Frontal cortex (tissue), 4 donors: Measurements from ENCODE around the gene DUSP22. TPM values are rescaled to one million over a fixed set of nuclear protein-coding genes. Genes with fewer than 3 reads are reported as not detected.
A peak's percentile ranks its signal among the peaks of the same experiment; 100 is the strongest.
"Not testable (repeated sequence)": the region's sequence is repeated elsewhere in the genome, so short reads cannot be mapped to it uniquely, and the experiment has no call there.

ENCODE experiments used
- DNase-seq, 2 donors: peaks; one replicate each; pipeline ENCODE4 v3.0.0; 2012; ENCODE audit warnings: low spot score in 2 of 2
- FAIRE-seq: peaks from 2 replicates; lab custom pipeline; 2012; peaks lifted over from hg19 to GRCh38; lab: Jason Lieb, UNC
- total RNA-seq: library from RNA; depleted of rRNA; stranded (reverse); fragments of >200 nt; gene quantifications from one replicate; pipeline ENCODE4 v1.2.3, GENCODE V29; 2014
- donor health status: control.
- donor health status: control.
- donor health status: control.

DUSP22 gene, protein sequence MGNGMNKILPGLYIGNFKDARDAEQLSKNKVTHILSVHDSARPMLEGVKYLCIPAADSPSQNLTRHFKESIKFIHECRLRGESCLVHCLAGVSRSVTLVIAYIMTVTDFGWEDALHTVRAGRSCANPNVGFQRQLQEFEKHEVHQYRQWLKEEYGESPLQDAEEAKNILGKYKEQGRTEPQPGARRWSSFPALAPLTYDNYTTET
- total RNA-seq, result 14.7 TPM

DNA sequence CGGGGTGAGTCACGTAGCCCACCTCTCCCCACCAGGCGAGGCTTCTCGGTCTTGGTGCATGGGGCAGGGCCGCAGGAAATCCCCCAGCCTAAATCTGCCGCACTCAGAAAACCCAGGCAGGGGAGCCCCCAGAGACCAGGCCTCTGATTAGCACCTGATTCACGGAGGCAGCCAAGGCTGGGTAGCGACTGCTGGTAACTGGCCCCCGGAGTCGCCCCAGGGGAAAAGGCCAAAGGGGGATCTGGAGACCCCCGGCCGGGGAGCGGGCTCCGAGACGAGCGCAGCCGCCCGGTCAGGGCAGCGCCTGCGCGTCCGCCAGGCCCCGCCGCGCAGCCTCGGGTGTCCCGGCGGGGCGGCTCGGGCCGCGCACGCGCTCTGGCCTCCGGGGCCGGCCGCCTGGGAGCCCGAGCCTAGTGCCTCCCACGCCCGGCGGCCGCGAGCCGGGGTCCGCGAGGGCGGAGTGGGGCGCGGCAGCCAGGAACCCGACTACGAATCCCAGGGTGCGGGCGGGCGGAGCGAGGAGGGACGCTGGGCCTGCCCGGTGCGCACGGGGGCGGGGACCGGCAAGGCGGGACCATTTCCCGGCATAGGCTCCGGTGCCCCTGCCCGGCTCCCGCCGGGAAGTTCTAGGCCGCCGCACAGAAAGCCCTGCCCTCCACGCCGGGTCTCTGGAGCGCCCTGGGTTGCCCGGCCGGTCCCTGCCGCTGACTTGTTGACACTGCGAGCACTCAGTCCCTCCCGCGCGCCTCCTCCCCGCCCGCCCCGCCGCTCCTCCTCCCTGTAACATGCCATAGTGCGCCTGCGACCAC is at the start of gene DUSP22:
TSS of gene DUSP22 (plus strand) at position 791 of the 809 bp plus-strand sequence. CDS start 53 bp downstream, outside the sequence.
- peak; percentile 94 to 96 for DNase-seq

DNA sequence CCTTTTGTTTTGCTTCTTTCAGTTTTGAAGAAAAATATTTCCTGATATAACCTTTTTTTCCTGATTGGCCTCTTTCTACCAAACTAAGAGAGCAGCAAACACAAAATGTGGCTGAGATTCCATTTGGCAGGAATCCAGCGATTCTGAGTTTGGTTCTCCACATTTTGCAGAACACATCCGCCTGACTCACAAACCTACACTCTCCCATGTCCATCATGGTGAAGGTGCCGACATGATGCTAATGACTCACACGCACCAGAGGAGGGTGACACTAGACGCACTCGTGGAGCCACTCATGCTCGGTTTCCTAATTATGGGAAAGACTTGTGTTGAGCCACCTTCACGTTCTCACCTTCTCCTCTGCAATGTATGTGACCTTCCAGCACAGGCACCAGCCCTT is 45.9 kb upstream of the DUSP22 start:
- no peak for DNase-seq
- no peak for FAIRE-seq

More for the DNA sequence above, at the start of gene DUSP22:
- no peak for FAIRE-seq

DNA sequence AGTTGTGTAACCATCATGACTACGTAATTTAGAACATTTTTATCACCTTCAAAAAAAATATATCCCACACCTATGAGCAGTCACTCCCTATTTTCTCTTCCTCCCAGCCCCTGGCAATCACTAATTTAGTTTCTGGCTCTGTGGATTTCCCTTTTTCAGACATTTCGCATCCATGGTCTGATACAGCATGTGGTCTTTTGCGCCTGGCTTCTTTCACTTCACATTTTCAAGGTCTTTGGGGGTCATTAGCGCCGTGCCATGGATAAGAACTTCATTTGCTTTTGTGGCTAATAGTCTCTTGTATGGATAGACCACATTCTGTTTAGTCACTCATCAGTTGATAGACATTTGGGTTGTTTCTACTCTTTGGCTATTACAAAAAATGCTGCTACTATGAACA is 44.9 kb upstream of the DUSP22 start:
- no peak for FAIRE-seq
- DNase-seq, result no peak

DNA sequence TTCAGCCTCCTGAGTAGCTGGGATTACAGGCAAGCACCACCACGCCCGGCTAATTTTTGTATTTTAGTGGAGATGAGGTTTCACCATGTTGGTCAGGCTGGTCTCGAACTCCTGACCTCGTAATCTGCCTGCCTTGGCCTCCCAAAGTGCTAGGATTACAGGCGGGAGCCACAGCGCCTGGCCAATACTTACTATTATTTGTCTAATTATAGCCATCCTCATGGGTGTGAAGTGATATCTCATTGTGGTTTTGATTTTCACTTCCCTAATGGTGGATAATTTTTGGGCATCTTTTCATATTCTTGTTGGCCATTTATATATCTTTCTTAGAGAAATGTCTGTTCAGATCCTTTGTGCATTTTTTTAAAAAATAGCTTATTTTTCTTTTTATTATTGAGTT is 44.2 kb upstream of the DUSP22 start:
- FAIRE-seq, DNase-seq: not testable (repeated sequence)

DNA sequence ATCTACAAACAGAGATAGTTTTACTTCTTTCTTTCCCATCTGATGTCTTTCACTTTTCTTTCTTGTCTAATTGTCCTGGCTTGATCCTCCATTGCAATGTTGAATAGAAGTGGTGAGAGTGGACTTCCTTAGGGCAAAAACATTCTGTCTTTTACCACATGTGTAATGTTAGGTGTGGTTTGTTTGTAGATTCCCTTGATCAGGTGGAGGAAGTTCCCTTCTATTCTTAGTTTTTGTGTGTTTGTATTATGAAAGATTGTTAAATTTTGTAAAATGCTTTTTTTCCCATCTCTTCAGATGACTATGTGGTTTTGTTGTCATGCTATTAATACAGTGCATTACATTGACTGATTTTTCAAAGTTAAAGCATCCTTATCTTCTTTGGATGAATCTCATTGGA is 41.6 kb upstream of the DUSP22 start:
- FAIRE-seq, result no peak

DNA sequence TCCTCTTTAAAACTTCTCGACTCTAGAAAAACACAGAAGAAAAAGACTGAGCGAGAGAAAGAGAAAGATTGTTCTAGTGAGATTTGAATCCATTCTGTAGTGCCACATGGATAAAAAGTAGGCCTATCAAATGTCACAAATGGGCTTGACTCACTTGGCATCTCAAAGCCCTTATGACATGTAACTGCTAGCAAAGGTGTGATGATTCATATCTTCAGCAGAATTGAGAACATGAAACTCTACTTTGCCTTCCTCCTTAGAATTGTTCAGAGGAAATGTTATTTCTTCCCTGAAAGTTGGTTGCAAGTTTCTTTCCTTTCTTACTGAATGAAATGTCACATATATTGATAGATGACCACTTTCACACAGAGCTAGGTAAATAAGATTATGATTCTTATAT is 40.4 kb upstream of the DUSP22 start:
- FAIRE-seq (no peak), DNase-seq (no peak)

More for the DNA sequence above, 41.6 kb upstream of the DUSP22 start:
- DNase-seq, result no peak

DNA sequence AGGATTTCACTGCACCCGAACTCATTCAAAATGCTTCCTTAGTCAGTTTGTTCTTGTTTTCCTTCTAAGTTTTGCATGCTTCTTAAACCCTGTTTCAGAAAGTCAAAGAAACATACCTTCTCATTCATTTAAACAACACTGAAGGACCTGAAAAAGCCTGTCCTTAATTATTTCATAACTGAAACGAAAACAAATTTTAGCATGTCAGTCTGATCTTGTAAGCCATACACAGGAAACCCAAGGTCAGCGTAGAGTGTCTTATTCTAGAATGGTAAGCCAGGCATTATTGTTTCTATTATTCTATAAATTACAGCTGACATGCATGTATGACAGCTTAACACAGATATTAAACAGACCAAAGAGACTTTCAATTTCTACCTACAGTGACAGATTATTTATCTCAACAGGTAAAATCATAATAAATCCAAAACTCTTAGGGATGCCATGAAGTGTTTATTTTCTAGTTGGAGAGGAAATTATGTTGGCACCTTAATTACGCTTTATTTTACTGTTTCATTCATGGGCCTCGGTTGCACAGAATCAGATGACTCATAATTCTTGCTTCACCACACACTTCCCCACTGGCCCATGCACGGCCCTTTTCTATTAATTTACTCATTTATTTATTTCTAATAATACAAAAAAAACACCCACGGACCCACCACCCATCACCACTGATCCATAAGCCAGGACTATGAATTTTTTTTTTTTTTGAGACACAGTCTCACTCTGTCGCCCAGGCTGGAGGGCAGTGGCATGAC is 39.3 kb upstream of the DUSP22 start:
- DNase-seq (no peak), FAIRE-seq (no peak)

DNA sequence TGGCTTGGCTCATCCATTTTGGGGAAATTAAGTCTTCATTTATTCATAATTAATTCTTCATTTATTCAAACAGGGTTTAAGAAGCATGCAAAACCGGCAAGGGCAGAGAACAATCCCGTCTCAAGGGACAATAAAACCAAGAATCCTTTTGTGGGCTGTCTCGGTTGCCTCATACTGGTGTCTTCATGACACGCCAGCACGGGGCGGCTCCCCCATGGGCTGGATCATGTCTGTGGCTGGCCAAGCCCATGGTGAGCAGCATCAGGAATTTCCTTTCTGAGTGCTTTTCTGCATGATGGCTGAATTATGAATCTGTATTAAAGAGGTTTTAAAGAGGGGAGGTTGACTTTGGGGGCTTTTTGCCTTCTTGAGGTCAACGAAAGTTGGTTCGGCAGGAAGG is 38.3 kb upstream of the DUSP22 start:
- DNase-seq (no peak), FAIRE-seq (no peak)

DNA sequence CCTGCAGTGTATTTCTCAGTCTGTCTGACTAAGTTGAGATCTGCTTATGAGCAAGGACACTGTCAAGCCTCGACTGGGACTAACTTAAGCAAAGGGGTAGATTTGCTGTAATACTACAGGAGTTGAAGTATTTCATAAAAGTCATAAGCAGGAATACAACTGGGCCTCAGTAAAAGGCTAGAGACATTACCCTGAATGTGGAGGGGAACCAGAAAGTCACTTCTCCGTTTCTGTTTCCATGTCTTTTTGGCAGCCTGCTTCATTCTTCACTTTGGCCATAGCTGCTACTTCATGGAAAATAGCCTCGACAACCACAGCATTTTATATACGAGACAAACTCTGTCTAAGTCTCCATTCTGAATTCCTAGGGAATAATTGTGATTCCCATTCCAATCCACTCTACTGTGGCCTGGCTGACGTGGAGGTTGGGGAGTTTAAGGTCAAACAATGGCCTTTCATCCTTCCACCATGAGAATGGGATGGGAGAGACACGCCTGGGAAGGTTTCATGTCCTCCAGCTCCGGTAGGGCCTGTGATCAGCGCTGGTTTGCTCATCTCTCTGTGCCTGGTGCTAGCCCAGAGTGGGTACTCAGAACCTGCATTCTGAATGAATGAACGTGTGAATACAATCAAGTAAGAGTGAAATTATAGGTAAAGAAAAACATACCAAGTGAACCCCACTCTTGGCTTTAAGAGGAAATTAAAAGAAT is 37.1 kb upstream of the DUSP22 start:
- no peak for FAIRE-seq
- no peak for DNase-seq

DNA sequence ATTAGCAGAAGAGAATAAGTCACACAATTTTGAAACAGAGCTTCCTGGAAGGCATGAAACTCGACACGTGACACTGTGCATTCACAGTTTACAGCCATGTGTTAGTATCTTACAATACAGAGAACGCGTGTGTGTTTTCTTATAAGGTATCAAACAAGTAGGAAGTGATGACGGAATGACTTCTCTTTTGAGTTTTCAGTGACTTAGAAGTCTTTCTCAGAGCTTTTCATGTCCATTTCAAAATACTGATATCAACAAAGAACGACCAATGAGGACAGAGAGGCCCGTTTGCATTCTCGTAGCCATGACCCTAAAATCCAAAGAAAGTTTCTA is 36.6 kb upstream of the DUSP22 start:
- DNase-seq, result no peak
- no peak for FAIRE-seq

DNA sequence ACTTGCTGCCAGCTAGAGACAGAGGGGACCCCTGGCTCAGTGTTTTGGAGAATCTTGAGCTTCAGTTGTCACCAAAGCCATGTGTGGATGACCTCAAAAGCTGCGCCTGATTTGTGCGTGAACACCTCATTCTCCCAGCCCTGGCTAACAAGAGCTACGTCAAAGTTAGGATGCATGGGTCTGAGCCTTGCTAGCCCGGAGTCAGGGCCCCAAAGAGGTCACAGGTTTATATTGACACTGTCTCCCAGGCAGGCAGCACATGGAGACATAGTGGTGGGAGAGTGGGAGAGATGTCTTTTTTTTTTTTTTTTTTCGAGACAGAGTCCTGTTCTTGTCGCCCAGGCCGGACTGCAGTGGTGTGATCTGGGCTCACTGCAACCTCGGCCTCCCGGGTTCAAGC is 36.1 kb upstream of the DUSP22 start:
- no peak for FAIRE-seq
- DNase-seq, result no peak

DNA sequence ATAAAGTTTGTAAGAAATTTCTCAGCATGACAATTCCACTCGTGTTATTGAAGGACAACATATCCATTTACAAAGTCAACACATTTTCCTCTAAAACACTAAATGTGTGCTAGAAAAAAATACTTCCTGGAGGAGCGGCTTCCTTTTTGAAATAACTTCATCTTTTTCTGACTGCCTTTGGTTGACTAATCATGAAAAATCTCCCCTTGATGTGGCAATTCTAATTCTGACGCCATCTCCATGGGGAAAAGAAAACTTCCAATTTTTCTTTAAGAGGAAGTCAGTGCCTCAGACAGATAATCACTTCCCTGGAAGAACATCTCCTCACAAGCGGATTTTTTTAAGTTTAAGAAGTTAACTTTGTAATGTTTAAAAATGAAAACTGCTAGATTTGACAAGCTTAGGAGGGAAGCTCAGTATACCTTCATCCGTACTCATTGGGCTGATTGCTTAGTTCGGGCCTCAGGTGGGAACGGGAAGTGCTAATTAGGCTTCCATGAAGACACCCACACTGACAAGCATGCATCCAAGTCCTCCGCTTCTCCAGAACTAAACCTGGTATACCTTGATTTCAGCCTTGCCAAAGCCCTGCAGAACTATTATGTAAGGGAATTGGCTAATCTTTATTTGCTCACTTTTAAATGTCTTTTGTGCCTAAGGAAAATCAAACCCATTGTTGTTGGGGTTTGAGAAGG is 35.1 kb upstream of the DUSP22 start:
- FAIRE-seq (no peak), DNase-seq (no peak)

DNA sequence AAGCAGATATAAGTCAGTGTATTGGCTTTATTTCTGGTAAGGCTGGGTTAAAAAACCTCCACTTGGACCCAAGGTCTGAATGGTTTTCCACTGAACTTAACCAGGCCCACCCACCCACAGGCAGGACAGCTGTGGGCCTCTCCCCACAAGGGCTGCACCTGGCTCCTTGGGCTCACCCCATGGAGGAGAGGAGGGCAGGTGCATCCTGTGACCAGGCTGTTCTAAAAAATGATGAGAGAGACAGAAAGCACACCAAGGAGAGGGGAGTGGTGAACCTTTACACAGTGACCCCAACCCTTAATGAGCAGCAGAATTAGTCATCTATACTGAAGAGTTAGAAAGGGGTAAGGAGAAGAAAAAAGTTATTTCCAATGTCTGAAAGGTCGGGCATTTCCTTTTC is 34.5 kb upstream of the DUSP22 start:
- DNase-seq (no peak), FAIRE-seq (no peak)

DNA sequence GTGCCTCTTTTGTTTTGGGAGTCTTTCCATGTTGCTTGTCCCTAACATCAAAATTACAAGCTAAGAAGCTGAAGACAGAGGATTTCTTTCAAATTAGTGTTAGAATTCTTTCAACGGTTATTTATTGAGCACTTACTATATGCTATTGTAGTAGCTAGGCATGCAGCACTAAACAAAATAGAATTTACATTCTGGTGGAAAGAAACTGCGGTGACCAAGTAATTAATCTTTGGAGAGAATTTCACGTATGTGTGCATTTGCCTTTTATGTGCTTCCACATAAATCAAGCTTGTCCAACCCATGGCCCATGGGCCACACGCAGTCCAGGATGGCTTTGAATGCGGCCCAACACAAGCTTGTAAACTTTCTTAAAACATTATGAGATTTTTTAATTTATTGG is 33.0 kb upstream of the DUSP22 start:
- FAIRE-seq (no peak), DNase-seq (no peak)

DNA sequence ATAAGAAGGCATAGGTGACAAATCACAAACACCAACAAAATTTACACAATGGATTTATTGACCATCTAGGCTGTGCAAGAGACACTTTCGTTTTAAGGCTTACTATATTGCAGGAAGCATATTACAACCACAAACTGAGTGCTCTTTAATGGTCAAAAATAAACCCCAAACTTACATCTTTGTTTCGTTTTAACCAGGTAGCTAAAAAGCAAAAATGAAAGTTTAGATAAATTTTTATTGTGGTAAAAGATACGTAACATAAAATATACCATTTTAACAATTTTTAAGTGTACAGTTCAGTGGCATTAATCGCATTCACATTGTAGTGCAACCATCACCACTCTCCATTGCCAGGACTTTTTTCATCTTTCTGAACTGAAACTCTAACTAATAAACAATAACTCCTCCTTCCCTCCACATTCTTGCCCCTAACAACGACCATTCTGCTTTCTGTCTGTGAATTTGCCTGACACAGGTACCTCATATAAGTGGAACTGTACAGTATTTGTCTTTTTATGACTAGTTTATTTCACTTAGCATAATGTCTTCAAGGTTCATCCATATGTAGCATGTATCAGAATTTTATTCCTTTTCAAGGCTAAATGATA is 32.3 kb upstream of the DUSP22 start:
- FAIRE-seq (no peak), DNase-seq (no peak)

DNA sequence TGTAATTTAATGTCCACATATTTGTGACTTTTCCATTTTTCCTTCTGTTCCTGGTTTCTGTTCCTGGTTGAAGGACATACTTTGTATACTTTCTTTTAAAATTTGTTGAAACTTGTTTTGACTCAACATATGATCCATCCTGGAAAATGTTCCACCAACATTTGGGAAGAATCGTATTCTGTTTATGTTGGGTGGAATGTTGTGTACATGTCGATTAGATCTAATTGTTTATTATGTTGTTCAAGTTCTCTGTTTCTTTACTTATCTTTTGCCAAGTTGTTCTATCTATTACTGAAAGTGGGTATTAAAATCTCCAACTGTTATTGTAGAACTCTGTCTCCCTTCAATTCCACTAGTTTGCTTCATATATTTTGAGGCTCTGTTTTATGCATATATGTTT is 27.7 kb upstream of the DUSP22 start:
- DNase-seq (no peak), FAIRE-seq (no peak)

DNA sequence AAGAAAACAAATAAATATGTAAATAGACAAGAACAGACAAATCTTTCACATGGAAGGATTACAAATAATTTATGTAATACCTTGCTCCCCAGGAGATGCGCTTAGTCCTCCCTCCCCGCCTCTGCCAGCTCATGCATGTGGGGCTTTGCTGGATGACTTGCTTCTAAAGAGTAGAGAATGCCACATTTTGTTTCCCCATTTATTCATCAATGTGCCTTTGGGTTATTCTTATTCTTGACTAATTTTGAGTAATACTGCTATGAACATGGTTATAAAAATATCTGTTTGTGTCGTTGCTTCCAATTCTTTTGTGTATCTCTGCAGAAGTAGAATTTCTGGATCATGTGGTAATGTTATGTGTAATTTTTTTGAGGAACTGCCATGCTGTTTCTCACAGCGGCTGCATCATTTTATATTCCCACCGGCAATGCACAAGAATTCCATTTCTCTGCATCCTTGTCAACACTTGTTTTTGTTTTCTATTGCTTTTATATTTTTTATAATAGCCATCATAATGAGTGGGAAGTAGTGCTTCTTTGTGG is 23.8 kb upstream of the DUSP22 start:
- FAIRE-seq (no peak), DNase-seq (no peak)

DNA sequence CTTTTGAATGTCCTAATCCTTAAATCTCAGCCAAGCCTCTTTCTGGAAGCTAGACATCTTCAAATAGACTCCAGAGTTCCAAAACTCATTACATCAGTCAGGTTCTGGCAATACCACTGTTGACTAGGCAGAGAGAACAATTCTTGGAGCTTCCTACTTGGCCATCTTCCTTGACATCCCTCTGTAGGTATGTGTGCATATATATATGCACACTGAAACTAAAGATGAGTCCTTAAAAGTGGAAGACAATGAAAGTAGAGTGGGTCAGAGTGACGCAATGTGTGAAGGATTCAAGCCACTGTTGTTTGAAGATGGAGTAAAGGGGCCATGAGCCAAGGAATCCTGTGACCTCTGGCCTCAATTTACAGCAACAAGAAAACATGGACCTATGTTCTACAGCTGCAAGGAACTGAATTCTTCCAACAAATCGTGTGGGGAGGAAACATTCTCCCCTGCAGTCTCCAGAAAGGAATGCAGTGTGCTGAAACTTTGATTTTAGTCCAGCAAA is 18.7 kb upstream of the DUSP22 start:
- FAIRE-seq, result no peak
- no peak for DNase-seq

DNA sequence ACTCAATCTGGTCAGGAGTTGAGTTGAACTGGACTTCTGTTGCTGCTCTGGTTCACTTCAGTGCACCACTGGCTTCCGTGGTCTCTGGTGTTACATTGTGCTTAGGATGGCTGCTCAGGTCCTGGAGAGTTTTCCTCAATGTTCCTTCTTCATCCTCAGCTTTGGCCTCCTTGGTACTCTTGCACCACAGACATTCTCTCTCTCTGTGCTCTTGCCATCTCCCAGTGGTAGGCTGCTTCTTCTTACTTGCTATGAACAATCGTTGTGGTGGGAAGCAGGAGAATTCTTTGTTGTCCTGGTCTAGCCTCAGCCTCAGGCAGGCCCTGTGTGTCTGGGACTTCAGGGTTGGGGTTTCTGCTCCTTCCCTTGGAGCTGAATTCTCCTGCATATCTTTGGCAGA is 14.5 kb upstream of the DUSP22 start:
- no peak for DNase-seq
- no peak for FAIRE-seq
